Fibroblast of mammary gland (primary cell): ENCODE data around the gene SLC37A1.

Source experiments
- DNase-seq: peaks from one replicate; pipeline ENCODE4 v3.0.0-alpha.2; 2010; ENCODE audit warnings: low read depth
- H3K4me3 ChIP-seq: 2 replicates; pipeline ENCODE4 v1.5.1; 2011; ENCODE audit warnings: low read depth, mild to moderate bottlenecking, low read length, moderate library complexity; ENCODE audit not compliant: control insufficient read depth
- TF ChIP-seq, protein P1 (sequence below): conservative IDR thresholded peaks from 2 replicates; pipeline ENCODE4 v1.5.1; 2011; ENCODE audit warnings: low read depth, low read length, inconsistent platforms; ENCODE audit not compliant: control insufficient read depth, insufficient read depth

Gene SLC37A1

DNA sequence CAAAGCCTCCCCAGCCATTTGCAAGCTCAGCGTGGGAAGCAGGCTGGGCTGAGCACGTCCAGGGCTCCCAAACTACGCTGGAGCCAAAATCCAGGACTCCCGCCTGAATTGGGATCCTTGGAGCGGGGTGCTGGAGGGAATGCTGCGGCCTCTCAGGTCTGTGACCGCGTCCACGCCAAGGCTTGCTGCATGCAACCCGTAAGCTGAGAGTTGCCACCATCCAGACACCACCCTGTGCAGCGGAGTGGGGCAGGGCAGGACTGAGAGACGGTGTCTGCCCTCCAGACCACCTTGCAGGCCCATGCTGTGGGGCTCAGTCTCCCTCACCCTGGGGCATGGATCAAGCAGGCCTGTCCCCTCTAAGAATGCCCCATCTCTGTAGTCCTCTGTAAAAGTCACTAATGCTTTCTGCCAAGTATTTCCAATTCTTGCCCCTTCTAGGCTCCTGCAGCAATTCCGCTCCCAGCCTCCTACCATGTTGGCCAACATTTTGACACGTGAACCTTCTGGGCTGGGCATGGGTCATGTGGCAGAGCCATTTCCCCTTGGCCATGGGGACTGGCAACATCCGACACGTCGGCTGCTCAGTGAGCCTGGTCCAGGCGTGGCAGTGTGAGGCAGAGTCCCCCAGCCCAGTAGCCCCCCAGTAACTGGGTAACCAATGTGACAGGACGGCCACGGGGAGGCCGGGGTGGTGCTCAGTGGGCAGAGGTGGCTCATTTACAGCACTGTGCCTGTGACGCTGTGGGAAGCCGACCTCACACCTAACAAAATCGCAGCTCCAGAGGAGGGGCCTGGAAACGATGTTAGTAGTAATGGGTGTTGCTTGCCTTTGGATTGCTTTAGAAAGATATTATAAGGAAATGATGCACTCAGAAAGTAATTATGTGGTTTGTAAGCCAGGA is 81.9 kb downstream of the SLC37A1 start:
- H3K4me3 ChIP-seq: no peak overlapping the region
- DNase-seq: no peak

DNA sequence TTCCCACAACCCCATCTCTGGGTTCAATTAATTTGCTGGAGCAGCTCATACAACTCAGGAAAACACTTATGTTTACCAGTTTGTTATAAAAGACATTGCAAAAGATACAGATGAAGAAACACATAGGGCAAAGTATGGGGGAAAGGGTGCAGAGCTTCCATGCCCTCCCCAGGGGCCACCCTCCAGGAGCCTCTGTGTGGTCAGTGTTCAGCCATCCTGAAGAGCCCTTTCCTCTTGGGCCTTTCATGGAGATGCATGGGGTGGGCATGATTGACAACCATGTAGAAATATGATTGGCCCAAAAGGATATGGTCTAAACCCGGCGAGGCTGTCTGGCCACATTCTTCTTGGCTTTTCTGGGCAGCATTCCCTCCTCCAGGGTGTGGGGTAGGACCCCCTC is 83.0 kb downstream of the SLC37A1 start:
- TF ChIP-seq, protein P1, sequence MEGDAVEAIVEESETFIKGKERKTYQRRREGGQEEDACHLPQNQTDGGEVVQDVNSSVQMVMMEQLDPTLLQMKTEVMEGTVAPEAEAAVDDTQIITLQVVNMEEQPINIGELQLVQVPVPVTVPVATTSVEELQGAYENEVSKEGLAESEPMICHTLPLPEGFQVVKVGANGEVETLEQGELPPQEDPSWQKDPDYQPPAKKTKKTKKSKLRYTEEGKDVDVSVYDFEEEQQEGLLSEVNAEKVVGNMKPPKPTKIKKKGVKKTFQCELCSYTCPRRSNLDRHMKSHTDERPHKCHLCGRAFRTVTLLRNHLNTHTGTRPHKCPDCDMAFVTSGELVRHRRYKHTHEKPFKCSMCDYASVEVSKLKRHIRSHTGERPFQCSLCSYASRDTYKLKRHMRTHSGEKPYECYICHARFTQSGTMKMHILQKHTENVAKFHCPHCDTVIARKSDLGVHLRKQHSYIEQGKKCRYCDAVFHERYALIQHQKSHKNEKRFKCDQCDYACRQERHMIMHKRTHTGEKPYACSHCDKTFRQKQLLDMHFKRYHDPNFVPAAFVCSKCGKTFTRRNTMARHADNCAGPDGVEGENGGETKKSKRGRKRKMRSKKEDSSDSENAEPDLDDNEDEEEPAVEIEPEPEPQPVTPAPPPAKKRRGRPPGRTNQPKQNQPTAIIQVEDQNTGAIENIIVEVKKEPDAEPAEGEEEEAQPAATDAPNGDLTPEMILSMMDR: no peak
- DNase-seq: no peak
- no peak overlapping the region for H3K4me3 ChIP-seq

More for the DNA sequence above, 81.9 kb downstream of the SLC37A1 start:
- TF ChIP-seq, protein P1: no peak

DNA sequence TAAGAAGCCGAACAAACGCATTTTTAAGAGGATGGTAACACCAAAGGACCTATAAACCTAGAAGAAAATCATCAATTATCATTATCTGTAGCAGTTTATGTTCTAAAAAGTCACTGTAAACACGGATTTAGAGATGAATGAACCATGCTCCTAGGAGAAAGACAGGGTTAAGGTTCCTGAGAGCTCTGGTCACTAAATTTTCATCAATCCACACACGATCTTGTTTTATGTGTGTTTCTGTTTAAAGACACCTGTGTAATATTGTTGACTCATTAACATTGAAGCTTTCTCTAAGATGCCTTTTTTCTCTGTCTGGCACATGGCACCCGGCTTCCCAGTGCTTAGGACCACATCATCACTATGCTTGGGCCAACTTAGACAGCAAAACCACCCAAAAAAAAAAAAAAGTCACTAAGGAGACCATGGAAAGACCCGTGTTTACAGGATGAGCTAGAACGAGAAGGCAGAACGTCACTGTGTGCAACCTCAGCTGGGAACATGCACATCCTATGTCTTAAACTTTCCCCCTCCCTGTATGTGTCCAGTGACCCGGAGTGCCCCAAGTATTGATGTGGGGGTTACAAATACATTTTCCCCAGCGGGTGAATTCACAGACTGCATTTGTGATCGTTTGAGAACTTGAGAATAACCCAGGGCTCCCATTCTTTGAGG is 84.0 kb downstream of the SLC37A1 start:
- no peak for DNase-seq
- no peak overlapping the region for H3K4me3 ChIP-seq
- TF ChIP-seq, protein P1: no peak

DNA sequence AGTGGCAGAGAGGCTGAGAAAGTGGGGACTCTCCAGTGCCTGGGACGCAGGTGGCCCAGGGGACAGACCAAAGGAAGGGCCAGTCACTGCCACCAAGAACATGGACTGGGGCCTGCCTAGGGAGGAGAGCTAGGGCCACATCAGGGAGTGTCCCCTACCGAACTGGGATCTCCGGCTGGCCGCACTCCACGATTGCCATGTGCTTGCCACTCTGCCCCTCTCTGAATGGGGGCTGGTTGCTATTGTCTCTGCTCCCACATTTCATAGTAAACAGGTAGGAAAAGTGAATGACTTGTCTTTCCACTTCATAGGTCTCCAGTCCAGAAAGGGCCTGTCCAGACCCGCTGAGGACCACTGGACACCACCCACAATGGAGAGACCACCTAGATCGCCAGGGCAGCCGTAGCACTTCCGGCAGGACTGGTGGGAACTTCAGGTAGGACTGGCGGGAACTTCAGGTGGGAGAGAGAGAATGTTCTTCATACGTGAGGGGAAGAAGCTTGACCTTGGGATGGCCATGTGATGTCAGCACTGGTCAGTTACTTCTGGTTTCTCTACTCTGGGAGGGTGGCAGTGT is 84.6 kb downstream of the SLC37A1 start:
- TF ChIP-seq, protein P1: no peak
- no peak for DNase-seq
- H3K4me3 ChIP-seq: no peak overlapping the region

DNA sequence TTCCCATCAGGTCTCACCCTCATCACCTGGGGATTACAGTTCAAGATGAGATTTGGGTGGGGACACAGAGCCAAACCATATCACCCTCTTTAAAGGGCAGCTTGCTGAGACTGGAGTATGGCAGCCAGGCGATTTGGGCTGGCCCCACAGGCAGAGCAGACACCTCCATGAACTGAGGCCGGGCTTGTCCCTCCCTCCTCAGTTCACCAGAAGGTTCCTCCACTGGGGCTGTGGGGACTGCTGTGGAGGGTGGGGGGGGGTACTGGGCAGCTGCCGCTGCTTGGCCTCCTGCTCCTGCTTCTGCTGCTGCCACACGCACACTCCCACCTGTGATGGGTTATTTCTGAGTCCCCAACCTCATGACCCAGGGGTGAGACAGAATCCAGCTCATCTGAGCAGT is 85.8 kb downstream of the SLC37A1 start:
- DNase-seq: no peak
- TF ChIP-seq, protein P1: no peak
- H3K4me3 ChIP-seq: no peak overlapping the region

DNA sequence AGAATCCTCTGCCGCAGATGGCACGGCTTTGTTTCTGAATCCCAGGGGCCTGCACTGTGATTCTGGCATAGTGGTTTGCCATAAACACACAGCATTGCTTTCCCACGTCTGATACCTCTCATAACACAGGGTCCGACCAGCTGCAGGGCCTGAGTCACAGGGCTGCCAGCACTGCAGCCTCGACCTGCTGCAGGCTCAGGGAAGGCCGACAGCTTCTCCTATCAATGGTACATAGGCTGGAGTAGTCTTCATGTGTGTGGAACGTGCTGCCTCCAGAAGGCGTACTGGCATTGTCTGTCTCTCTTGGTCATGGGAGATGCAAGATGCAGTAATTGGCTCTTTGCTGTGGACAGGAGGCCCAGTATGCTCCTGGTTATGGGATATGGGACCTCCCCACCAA is 86.3 kb downstream of the SLC37A1 start:
- TF ChIP-seq, protein P1: no peak
- H3K4me3 ChIP-seq: no peak overlapping the region
- no peak for DNase-seq
